Cardiac fibroblast (primary cell): ENCODE data around the gene NT5M.

ENCODE experiments used
- DNase-seq, 2 donors: peaks; one replicate each; pipeline versions ENCODE4 v3.0.0 to v3.0.0-alpha.2; 2010; ENCODE audit warnings: low read depth in 2 of 2
- H3K4me3 ChIP-seq, 2 donors: replicated peaks in 1 of 2; 1 replicate in 1 of 2; 2 replicates in 1 of 2; pipeline ENCODE4 v1.5.1; 2011; ENCODE audit warnings: low read depth in 2 of 2, low read length in 2 of 2, mild to moderate bottlenecking in 2 of 2, moderate library complexity in 1 of 2
- TF ChIP-seq, protein P1 (sequence below): IDR thresholded peaks from one replicate; pipeline ENCODE4 v1.5.1; 2011; ENCODE audit warnings: low read depth, mild to moderate bottlenecking, low read length, inconsistent platforms

NT5M gene

DNA sequence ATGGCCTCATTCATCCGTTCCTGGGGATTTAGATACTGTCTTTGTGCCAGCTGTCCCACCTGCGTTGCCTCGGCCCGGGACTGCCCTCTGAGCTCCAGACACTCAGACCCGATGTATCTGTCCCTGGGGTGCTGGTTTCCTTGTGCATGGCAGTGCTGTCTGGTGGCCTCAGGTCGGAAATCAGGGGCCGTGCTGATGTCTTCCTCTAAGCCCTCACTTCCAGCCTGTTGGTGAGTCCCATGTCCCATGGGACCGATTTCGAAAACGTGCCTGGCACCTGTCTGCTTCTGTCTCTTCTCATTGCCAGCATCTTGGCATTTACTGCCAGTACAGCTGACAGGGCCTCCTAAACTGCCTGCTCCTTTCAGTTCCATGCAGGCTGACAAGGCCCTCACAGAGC lies 22.1 kb downstream of the NT5M start:
- TF ChIP-seq, protein P1, sequence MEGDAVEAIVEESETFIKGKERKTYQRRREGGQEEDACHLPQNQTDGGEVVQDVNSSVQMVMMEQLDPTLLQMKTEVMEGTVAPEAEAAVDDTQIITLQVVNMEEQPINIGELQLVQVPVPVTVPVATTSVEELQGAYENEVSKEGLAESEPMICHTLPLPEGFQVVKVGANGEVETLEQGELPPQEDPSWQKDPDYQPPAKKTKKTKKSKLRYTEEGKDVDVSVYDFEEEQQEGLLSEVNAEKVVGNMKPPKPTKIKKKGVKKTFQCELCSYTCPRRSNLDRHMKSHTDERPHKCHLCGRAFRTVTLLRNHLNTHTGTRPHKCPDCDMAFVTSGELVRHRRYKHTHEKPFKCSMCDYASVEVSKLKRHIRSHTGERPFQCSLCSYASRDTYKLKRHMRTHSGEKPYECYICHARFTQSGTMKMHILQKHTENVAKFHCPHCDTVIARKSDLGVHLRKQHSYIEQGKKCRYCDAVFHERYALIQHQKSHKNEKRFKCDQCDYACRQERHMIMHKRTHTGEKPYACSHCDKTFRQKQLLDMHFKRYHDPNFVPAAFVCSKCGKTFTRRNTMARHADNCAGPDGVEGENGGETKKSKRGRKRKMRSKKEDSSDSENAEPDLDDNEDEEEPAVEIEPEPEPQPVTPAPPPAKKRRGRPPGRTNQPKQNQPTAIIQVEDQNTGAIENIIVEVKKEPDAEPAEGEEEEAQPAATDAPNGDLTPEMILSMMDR = no peak
- no peak overlapping the region for H3K4me3 ChIP-seq
- no peak for DNase-seq

DNA sequence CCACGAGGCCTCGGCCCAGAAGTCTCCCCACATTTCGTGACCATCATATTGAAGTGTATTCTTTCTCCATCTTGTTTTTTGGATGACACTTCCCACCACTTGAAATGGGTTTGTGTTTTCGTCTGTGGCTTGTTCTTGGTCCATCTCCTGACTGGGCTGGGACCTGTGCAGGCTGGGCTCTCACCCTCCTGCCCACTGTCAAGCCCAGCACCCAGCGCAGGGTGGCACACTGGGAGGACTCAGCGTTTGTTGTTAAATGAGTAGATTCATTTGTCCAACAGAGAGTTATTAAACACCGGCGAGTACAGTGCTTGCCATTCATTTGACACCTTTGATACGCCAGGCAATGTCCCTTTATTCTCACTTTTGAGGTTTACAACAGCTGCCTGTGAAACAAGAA lies 22.6 kb downstream of the NT5M start:
- H3K4me3 ChIP-seq = no peak overlapping the region
- TF ChIP-seq, protein P1 = no peak
- no peak for DNase-seq

DNA sequence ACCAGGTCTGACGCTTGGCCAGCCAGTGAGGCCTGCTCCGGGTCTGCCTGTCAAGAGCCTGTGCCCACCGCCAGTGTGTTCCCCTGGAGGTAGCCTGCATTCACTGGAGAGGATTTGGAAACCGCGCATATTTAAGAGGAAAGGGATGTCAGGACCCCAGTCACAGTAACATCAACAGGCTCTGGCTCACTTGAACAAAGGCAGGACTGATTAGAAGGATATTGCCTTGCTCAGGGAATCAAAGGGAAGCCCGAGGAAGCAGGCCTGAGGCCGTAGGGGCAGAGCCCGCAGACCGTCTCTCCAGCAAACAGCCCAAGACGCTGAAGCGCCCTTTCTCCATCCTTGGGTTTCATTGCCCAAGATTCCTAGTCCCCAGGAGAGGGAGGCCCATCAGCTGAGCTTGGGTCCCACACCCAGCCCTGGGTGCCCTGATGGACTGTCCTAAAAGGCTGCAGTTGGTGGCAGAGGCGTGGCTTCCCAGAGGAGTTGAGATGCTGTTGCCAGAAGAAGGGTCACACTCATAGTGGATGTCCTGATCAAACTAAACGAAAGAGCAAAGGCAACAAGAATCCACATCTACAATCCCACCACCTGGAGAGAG lies 23.2 kb downstream of the NT5M start:
- no peak overlapping the region for H3K4me3 ChIP-seq
- TF ChIP-seq, protein P1 = no peak
- DNase-seq = no peak

DNA sequence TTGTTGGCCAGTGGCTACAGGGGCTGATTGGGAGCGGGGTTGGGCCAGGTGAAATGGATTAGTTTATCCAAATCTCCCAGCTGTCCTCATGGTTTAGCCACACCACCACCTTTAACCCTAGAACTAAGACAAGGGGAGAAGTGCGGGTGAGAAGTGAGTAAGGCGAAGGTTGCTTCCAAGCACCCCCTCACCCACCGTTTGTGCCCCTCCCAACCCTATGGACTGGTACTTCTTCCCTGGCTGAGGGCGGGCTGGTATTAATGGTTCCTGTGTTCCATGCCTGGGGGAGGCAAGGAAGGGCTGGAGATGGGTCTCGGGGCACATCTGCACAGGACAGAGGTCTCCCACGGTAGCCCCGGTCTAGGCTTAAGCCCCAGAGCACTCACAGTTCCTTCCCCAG lies 25.1 kb downstream of the NT5M start:
- TF ChIP-seq, protein P1 = no peak
- no peak for DNase-seq
- no peak overlapping the region for H3K4me3 ChIP-seq

DNA sequence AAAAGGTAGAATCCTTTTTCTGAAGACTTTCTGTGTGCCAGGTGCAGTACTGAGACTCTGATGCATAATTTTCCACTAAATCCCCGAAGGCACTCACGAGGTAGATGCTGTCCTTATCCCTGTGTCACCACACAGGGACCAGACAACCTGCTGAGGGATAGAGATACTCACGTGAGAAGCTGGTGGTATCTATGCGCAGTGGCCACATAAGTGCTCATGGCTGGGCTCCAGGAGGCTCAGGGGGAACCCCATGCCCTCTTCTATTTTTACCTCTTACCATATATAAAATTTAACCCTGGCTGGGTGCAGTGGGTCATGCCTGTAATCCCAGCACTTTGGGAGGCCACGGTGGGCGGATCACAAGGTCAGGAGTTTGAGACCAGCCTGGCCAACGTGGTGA lies 38.3 kb downstream of the NT5M start:
- TF ChIP-seq, protein P1 = no peak
- H3K4me3 ChIP-seq = no peak overlapping the region
- DNase-seq = no peak

DNA sequence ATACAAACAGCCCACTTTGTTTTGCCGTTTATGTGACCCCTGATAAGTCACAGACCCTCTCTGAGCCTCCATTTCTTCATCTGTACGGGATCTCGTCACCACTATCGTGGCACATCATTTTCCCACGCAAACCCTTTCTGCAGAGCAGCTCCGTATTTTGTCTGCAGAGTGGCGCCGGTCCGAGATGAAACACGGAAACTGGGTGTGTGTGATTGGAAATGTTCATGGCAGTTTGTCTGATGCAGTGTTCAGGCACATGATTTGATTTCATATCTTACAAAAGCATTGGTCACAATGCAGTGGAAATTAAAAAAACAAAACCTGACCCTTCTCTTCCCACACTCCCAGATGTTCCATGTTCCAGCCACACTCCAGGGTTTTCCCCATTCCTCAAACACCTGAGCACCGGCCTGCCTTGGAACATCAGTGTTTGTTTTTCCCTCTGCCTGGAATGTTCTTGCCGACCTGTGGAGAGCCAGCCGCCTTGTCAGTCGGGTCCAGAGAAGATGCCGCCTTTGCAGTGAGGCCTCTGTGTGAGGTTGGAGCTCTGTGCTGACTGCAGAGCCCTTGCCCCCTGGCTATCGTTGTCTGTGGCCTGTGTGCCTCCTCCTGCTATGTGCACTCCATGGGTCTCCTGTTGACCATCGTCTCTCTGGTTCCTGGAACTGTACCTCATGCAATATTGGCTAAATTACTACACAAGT lies 39.2 kb downstream of the NT5M start:
- no peak for DNase-seq
- TF ChIP-seq, protein P1 = no peak
- H3K4me3 ChIP-seq = no peak overlapping the region
